ENCODE results near the gene CACHD1. TPM values are rescaled to one million over a fixed set of nuclear protein-coding genes. Genes with fewer than 3 reads are reported as not detected.

CACHD1 gene
- total RNA-seq, 1 donor from 2014 or later = 0.13 TPM

- no peak for DNase-seq (ENCODE audit: low spot score)
- Mint-ChIP-seq H3K36me3 (ENCODE audit: low read depth) (no peaks in the 10 kb centered on the region), H3K9me3 (peaks cover 3% of the 10 kb centered on the region), H3K4me3 (no peak overlapping the region), H3K27me3 (ENCODE audit: insufficient read depth) (peaks cover 7% of the 10 kb centered on the region), H3K27ac (no peak overlapping the region), H3K4me1 (ENCODE audit: low read depth) (peaks cover 19% of the 10 kb centered on the region)
- intact Hi-C loops (cut with micrococcal nuclease) = no loop called here
Measured at GRCh38 chr1:64538389-64538788, 68.5 kb downstream of the CACHD1 start.

- H3K9me3 Mint-ChIP-seq = peaks cover 3% of the 10 kb centered on the region
- peaks cover 24% of the 10 kb centered on the region for H3K4me1 Mint-ChIP-seq (ENCODE audit: low read depth)
- no peak overlapping the region for H3K27ac Mint-ChIP-seq
- no peak for DNase-seq (ENCODE audit: low spot score)
- intact Hi-C loops (cut with micrococcal nuclease) = no loop called here
- H3K36me3 Mint-ChIP-seq (ENCODE audit: low read depth) = peaks cover 1% of the 10 kb centered on the region
- no peak overlapping the region for H3K4me3 Mint-ChIP-seq
- peaks cover 7% of the 10 kb centered on the region for H3K27me3 Mint-ChIP-seq (ENCODE audit: insufficient read depth)
Measured at GRCh38 chr1:64539289-64539688, 69.4 kb downstream of the CACHD1 start.

- Mint-ChIP-seq H3K4me1 (ENCODE audit: low read depth) (peaks cover 29% of the 10 kb centered on the region), H3K27me3 (ENCODE audit: insufficient read depth) (peaks cover 7% of the 10 kb centered on the region), H3K27ac (no peak overlapping the region), H3K36me3 (ENCODE audit: low read depth) (peaks cover 2% of the 10 kb centered on the region), H3K4me3 (no peak overlapping the region), H3K9me3 (peaks cover 3% of the 10 kb centered on the region)
- intact Hi-C loops (cut with micrococcal nuclease) = no loop called here
- DNase-seq (ENCODE audit: low spot score) = no peak
Measured at GRCh38 chr1:64539781-64540218, 69.9 kb downstream of the CACHD1 start.

GRCh38 chr1:64540265-64540791 is 70.4 kb downstream of the CACHD1 start:
- Mint-ChIP-seq H3K4me3 (no peak overlapping the region), H3K27ac (no peak overlapping the region), H3K27me3 (ENCODE audit: insufficient read depth) (peaks cover 7% of the 10 kb centered on the region), H3K9me3 (peaks cover 3% of the 10 kb centered on the region), H3K36me3 (ENCODE audit: low read depth) (peaks cover 2% of the 10 kb centered on the region), H3K4me1 (ENCODE audit: low read depth) (peaks cover 34% of the 10 kb centered on the region)
- intact Hi-C loops (cut with micrococcal nuclease) = no loop called here
- no peak for DNase-seq (ENCODE audit: low spot score)

GRCh38 chr1:64542118-64542517 is 72.2 kb downstream of the CACHD1 start:
- no peak for DNase-seq (ENCODE audit: low spot score)
- Mint-ChIP-seq H3K36me3 (ENCODE audit: low read depth) (peaks cover 2% of the 10 kb centered on the region), H3K4me1 (ENCODE audit: low read depth) (peaks cover 38% of the 10 kb centered on the region), H3K4me3 (no peak overlapping the region), H3K9me3 (no peaks in the 10 kb centered on the region), H3K27me3 (ENCODE audit: insufficient read depth) (peaks cover 14% of the 10 kb centered on the region), H3K27ac (no peak overlapping the region)
- intact Hi-C loops (cut with micrococcal nuclease) = no loop called here

GRCh38 chr1:64543831-64544230 is 73.9 kb downstream of the CACHD1 start:
- intact Hi-C loops (cut with micrococcal nuclease) = loop anchor here (2.0 kb wide), 1 partner anchor 37 kb away; no protein-coding TSS in a partner anchor
- H3K9me3 Mint-ChIP-seq = no peaks in the 10 kb centered on the region
- H3K27me3 Mint-ChIP-seq (ENCODE audit: insufficient read depth) = peaks cover 23% of the 10 kb centered on the region
- H3K4me3 Mint-ChIP-seq = no peak overlapping the region
- peaks cover 38% of the 10 kb centered on the region for H3K4me1 Mint-ChIP-seq (ENCODE audit: low read depth)
- peaks cover 2% of the 10 kb centered on the region for H3K36me3 Mint-ChIP-seq (ENCODE audit: low read depth)
- H3K27ac Mint-ChIP-seq = no peak overlapping the region
- no peak for DNase-seq (ENCODE audit: low spot score)

GRCh38 chr1:64545118-64545843 is 75.4 kb downstream of the CACHD1 start:
- H3K27me3 Mint-ChIP-seq (ENCODE audit: insufficient read depth) = peaks cover 21% of the 10 kb centered on the region
- H3K27ac Mint-ChIP-seq = no peak overlapping the region
- H3K4me3 Mint-ChIP-seq = no peak overlapping the region
- H3K9me3 Mint-ChIP-seq = no peaks in the 10 kb centered on the region
- peaks cover 2% of the 10 kb centered on the region for H3K36me3 Mint-ChIP-seq (ENCODE audit: low read depth)
- DNase-seq (ENCODE audit: low spot score) = no peak
- H3K4me1 Mint-ChIP-seq (ENCODE audit: low read depth) = peaks cover 34% of the 10 kb centered on the region
- intact Hi-C loops (cut with micrococcal nuclease) = loop anchor here (2.0 kb wide), 1 partner anchor 38 kb away; no protein-coding TSS in a partner anchor

- no peak overlapping the region for H3K27ac Mint-ChIP-seq
- H3K27me3 Mint-ChIP-seq (ENCODE audit: insufficient read depth) = peaks cover 28% of the 10 kb centered on the region
- peaks cover 32% of the 10 kb centered on the region for H3K4me1 Mint-ChIP-seq (ENCODE audit: low read depth)
- H3K9me3 Mint-ChIP-seq = no peaks in the 10 kb centered on the region
- no peak overlapping the region for H3K4me3 Mint-ChIP-seq
- H3K36me3 Mint-ChIP-seq (ENCODE audit: low read depth) = peaks cover 2% of the 10 kb centered on the region
- no peak for DNase-seq (ENCODE audit: low spot score)
- intact Hi-C loops (cut with micrococcal nuclease) = no loop called here
Measured at GRCh38 chr1:64546013-64546412, 76.1 kb downstream of the CACHD1 start.

GRCh38 chr1:64549464-64550239 is 79.7 kb downstream of the CACHD1 start:
- no peak for DNase-seq (ENCODE audit: low spot score)
- no peaks in the 10 kb centered on the region for H3K9me3 Mint-ChIP-seq
- no peaks in the 10 kb centered on the region for H3K36me3 Mint-ChIP-seq (ENCODE audit: low read depth)
- intact Hi-C loops (cut with micrococcal nuclease) = loop anchor here (5.0 kb wide), 1 partner anchor 77 kb away; the partner anchor contains the start of gene CACHD1
- H3K27ac Mint-ChIP-seq = no peak overlapping the region
- H3K27me3 Mint-ChIP-seq (ENCODE audit: insufficient read depth) = peaks cover 51% of the 10 kb centered on the region
- H3K4me3 Mint-ChIP-seq = no peak overlapping the region
- H3K4me1 Mint-ChIP-seq (ENCODE audit: low read depth) = peaks cover 22% of the 10 kb centered on the region

- Mint-ChIP-seq H3K9me3 (no peaks in the 10 kb centered on the region), H3K4me3 (no peak overlapping the region), H3K36me3 (ENCODE audit: low read depth) (no peaks in the 10 kb centered on the region), H3K27ac (no peak overlapping the region), H3K4me1 (ENCODE audit: low read depth) (peaks cover 14% of the 10 kb centered on the region), H3K27me3 (ENCODE audit: insufficient read depth) (peaks cover 56% of the 10 kb centered on the region)
- DNase-seq (ENCODE audit: low spot score) = peak; percentile 4
- intact Hi-C loops (cut with micrococcal nuclease) = loop anchor here (5.0 kb wide), 1 partner anchor 78 kb away; the partner anchor contains the start of gene CACHD1
Measured at GRCh38 chr1:64550510-64550909, 80.6 kb downstream of the CACHD1 start.

GRCh38 chr1:64550946-64551605 is 81.1 kb downstream of the CACHD1 start:
- peaks cover 61% of the 10 kb centered on the region for H3K27me3 Mint-ChIP-seq (ENCODE audit: insufficient read depth)
- intact Hi-C loops (cut with micrococcal nuclease) = loop anchor here (5.0 kb wide), 1 partner anchor 79 kb away; the partner anchor contains the start of gene CACHD1
- no peak overlapping the region for H3K4me3 Mint-ChIP-seq
- no peak for DNase-seq (ENCODE audit: low spot score)
- no peak overlapping the region for H3K27ac Mint-ChIP-seq
- H3K9me3 Mint-ChIP-seq = no peaks in the 10 kb centered on the region
- H3K4me1 Mint-ChIP-seq (ENCODE audit: low read depth) = peaks cover 12% of the 10 kb centered on the region
- H3K36me3 Mint-ChIP-seq (ENCODE audit: low read depth) = no peaks in the 10 kb centered on the region

GRCh38 chr1:64553285-64553684 is 83.4 kb downstream of the CACHD1 start:
- peaks cover 48% of the 10 kb centered on the region for H3K27me3 Mint-ChIP-seq (ENCODE audit: insufficient read depth)

More at GRCh38 chr1:64553285-64553684, 83.4 kb downstream of the CACHD1 start:
- intact Hi-C loops (cut with micrococcal nuclease) = loop anchor here (5.0 kb wide), 1 partner anchor 81 kb away; the partner anchor contains the start of gene CACHD1
- Mint-ChIP-seq H3K9me3 (no peaks in the 10 kb centered on the region), H3K27ac (no peak overlapping the region), H3K4me1 (ENCODE audit: low read depth) (peaks cover 12% of the 10 kb centered on the region), H3K4me3 (no peak overlapping the region), H3K36me3 (ENCODE audit: low read depth) (no peaks in the 10 kb centered on the region)
- no peak for DNase-seq (ENCODE audit: low spot score)
